ENCODE measurements around the gene NPRL2. TPM values are rescaled to one million over a fixed set of nuclear protein-coding genes. Genes with fewer than 3 reads are reported as not detected.

NPRL2 gene
- total RNA-seq, 1 experiment from 2014 or later: 35.4 TPM

DNA sequence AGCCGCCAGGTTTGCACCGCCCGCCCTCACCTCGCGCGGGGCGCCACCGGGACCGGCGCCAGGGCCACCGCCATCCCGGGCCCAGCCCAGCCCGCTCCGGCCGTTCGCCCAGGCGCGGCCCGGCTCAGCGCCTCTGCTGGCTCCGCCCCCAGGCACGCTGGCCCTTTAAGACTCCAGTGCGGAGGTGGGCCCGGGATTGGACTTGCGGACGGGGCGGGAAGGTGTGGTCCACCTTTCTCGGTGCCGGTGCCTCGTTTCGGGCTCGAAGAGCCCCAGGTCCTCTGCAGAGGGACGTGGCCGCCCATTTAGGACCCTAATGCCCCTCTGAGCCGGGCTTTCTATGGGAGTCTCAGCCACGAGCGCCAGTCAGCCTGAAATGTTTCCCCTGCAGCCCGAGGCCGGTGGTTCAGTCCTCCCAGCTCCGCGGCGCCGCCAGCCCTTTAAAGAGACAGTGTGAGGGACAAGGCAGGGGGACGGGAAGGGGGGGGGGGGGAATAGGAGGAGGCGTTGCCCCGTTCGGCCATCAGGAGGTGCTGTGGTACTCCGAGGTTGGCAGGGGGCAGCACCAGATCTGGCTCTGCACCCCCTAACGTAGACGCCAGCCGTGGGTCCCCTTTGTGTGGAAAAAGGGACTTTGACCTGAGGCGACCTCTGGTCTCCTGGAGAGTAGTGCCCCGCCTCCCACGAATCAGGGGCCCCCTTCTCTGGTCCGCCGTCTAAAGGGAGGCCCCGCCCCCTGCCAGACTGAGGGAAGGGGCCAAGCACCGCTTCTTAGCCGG is 29.1 kb downstream of the NPRL2 start:
- POLR2A ChIA-PET: interaction anchor here (0.6 to 1.9 kb wide), 4 partner anchors 22 to 1108 kb away, joined by 3 to 4 read pairs (median 4); partner anchors contain the start of genes HYAL3, IFRD2 and NAA80
- H3K27me3 ChIP-seq (ENCODE audit: insufficient read depth, low read length): no peaks in the 10 kb centered on the region
- peak overlapping the region; percentile 64 to 92 for H3K4me3 ChIP-seq (replicated peaks in 1 of 2; ENCODE audit: low read depth in 1 of 2, low read length in 2 of 2)
- RAD21 ChIA-PET (ENCODE audit: low non-redundant PET in 1 of 2, low total read pairs in 2 of 2, uncharacterized antibody in 2 of 2, unreplicated experiment in 2 of 2): interaction anchor here (0.7 to 1.7 kb wide), 3 partner anchors 22 to 61 kb away, joined by 4 to 5 read pairs (median 4); partner anchors contain the start of genes HYAL3 (in 1 of the 2), IFRD2 (in 1 of the 2) and NAA80 (in 1 of the 2)
- H4K20me1 ChIP-seq (ENCODE audit: insufficient read depth): no peaks in the 10 kb centered on the region
- peaks cover 49 to 76% of the 10 kb centered on the region in 2 experiments for H3K4me1 ChIP-seq (ENCODE audit: control insufficient read depth in 1 of 2, insufficient read depth in 2 of 2, low read length in 2 of 2)
- peak overlapping the region; percentile 92 for H3K4me2 ChIP-seq (ENCODE audit: low read length)
- H3K9me2 ChIP-seq (ENCODE audit: insufficient read depth): no peaks in the 10 kb centered on the region
- intact Hi-C loops (cut with micrococcal nuclease): no loop called here
- no peak overlapping the region for H2AFZ ChIP-seq (ENCODE audit: low read depth, low read length, poor library complexity, severe bottlenecking)
- ATAC-seq (peak; percentile 66), DNase-seq (ENCODE audit: low read depth, low spot score) (peak; percentile 84)
- H3K9me3 ChIP-seq (ENCODE audit: control insufficient read depth in 1 of 2, insufficient read depth in 1 of 2, low read depth in 1 of 2, low read length in 2 of 2): no peaks in the 10 kb centered on the region
- peak overlapping the region; percentile 93 for H3K27ac ChIP-seq (ENCODE audit: low read depth, low read length)
- H3K79me2 ChIP-seq (ENCODE audit: insufficient read depth, low read length): peaks cover 48% of the 10 kb centered on the region
- CTCF ChIA-PET: interaction anchor here (0.6 to 1.4 kb wide), 12 partner anchors 15 to 1291 kb away, joined by 3 to 11 read pairs (median 4); partner anchors contain the start of genes HYAL1, HYAL3, IFRD2 and NAA80
- peak overlapping the region; percentile 88 for H3K9ac ChIP-seq (ENCODE audit: low read length)
- peaks cover 9 to 29% of the 10 kb centered on the region in 2 experiments; a peak in 2 of 4 replicates for H3K36me3 ChIP-seq (ENCODE audit: control insufficient read depth in 1 of 2, insufficient read depth in 2 of 2, low read length in 2 of 2)
- BruUV-seq (replicated peaks): no TSS peak
- no peak for TF ChIP-seq FOSL1 (IDR thresholded peaks at IDR 0.05; ENCODE audit: low read depth)
- TF ChIP-seq ELF1 (IDR thresholded peaks at IDR 0.05; ENCODE audit: borderline replicate concordance, low read depth): no peak
- no peak for TF ChIP-seq SRF (IDR thresholded peaks at IDR 0.05; ENCODE audit: low read depth)
- peak; percentile 80 for TF ChIP-seq POLR2AphosphoS5 (IDR thresholded peaks at IDR 0.05; ENCODE audit: low read depth, low read length)
- peak; percentile 79 for TF ChIP-seq POLR2A (IDR thresholded peaks at IDR 0.05; ENCODE audit: borderline replicate concordance, extremely low read depth, insufficient read depth, insufficient read length)
- TF ChIP-seq CBX3 (IDR thresholded peaks at IDR 0.05; ENCODE audit: low read depth): no peak
- TF ChIP-seq SIN3A (IDR thresholded peaks at IDR 0.05; ENCODE audit: low read depth): no peak
- peak; percentile 78 for TF ChIP-seq ZFX (IDR thresholded peaks at IDR 0.05)
- TF ChIP-seq, protein P1, sequence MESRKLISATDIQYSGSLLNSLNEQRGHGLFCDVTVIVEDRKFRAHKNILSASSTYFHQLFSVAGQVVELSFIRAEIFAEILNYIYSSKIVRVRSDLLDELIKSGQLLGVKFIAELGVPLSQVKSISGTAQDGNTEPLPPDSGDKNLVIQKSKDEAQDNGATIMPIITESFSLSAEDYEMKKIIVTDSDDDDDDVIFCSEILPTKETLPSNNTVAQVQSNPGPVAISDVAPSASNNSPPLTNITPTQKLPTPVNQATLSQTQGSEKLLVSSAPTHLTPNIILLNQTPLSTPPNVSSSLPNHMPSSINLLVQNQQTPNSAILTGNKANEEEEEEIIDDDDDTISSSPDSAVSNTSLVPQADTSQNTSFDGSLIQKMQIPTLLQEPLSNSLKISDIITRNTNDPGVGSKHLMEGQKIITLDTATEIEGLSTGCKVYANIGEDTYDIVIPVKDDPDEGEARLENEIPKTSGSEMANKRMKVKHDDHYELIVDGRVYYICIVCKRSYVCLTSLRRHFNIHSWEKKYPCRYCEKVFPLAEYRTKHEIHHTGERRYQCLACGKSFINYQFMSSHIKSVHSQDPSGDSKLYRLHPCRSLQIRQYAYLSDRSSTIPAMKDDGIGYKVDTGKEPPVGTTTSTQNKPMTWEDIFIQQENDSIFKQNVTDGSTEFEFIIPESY (IDR thresholded peaks at IDR 0.05; ENCODE audit: extremely low read depth, insufficient replicate concordance, low read length): no peak
- no peak for TF ChIP-seq ZNF274 (IDR thresholded peaks at IDR 0.05; ENCODE audit: low read depth, low read length)
- TF ChIP-seq EZH2 (IDR thresholded peaks at IDR 0.05): no peak
- TF ChIP-seq, protein P2, sequence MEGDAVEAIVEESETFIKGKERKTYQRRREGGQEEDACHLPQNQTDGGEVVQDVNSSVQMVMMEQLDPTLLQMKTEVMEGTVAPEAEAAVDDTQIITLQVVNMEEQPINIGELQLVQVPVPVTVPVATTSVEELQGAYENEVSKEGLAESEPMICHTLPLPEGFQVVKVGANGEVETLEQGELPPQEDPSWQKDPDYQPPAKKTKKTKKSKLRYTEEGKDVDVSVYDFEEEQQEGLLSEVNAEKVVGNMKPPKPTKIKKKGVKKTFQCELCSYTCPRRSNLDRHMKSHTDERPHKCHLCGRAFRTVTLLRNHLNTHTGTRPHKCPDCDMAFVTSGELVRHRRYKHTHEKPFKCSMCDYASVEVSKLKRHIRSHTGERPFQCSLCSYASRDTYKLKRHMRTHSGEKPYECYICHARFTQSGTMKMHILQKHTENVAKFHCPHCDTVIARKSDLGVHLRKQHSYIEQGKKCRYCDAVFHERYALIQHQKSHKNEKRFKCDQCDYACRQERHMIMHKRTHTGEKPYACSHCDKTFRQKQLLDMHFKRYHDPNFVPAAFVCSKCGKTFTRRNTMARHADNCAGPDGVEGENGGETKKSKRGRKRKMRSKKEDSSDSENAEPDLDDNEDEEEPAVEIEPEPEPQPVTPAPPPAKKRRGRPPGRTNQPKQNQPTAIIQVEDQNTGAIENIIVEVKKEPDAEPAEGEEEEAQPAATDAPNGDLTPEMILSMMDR (IDR thresholded peaks at IDR 0.05 in 2 of 3, conservative IDR thresholded peaks at IDR 0.05 in 1 of 3; ENCODE audit: borderline replicate concordance in 1 of 3, insufficient read depth in 1 of 3, low read depth in 2 of 3, low read length in 2 of 3): peak in 2 of 3 experiments; percentile 70 to 71; a peak in 4 of 6 replicates
- TF ChIP-seq TCF7L2 (IDR thresholded peaks at IDR 0.05; ENCODE audit: borderline replicate concordance, extremely low read depth, insufficient read depth, insufficient read length): peak; percentile 64
- TF ChIP-seq, protein P3, sequence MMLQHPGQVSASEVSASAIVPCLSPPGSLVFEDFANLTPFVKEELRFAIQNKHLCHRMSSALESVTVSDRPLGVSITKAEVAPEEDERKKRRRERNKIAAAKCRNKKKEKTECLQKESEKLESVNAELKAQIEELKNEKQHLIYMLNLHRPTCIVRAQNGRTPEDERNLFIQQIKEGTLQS (IDR thresholded peaks at IDR 0.05): no peak
- no peak for TF ChIP-seq SP1 (IDR thresholded peaks at IDR 0.05; ENCODE audit: low read depth)
- TF ChIP-seq EZH2phosphoT487 (IDR thresholded peaks at IDR 0.05; ENCODE audit: borderline replicate concordance): no peak
- TF ChIP-seq, protein P4, sequence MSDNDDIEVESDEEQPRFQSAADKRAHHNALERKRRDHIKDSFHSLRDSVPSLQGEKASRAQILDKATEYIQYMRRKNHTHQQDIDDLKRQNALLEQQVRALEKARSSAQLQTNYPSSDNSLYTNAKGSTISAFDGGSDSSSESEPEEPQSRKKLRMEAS (IDR thresholded peaks at IDR 0.05): no peak
- no peak for TF ChIP-seq YY1 (IDR thresholded peaks at IDR 0.05; ENCODE audit: extremely low read depth, insufficient replicate concordance, low read depth, low read length)
